Articular chondrocyte of knee joint (primary cell): Measurements from ENCODE around the gene SMIM31. TPM values are rescaled to one million over a fixed set of nuclear protein-coding genes. Genes with fewer than 3 reads are reported as not detected.

ENCODE experiments used
- small RNA-seq: library from RNA; depleted of rRNA; stranded (forward); fragments of <200 nt; gene quantifications from one replicate; pipeline ENCODE3, GENCODE V24; 2012
- total RNA-seq: library from RNA; depleted of rRNA; stranded (reverse); fragments of >200 nt; gene quantifications from 2 replicates; pipeline ENCODE4 v1.2.3, GENCODE V29; 2012

SMIM31 gene
- total RNA-seq = 0.11 TPM in 1 of 2 replicates, not detected in the other

GRCh38 chr4:164753873-164754488, at the start of gene SMIM31:
SMIM31 (plus strand) TSS chr4:164754131; CDS start chr4:164770444, 16,313 bp downstream.

Small RNAs within 50 kb of the gene (small RNA-seq; reads per million reads assigned to genes)
- gene RNU6-668P = 0.61 reads per million, percentile 20 among the genes with 10 or more reads in this experiment

Other genes starting within 250 kb of the SMIM31 start
- not detected in 2 replicates for gene APELA, start 123.0 kb downstream of the SMIM31 start, total RNA-seq
- 1.3 and 3.6 TPM in 2 replicates for gene TRIM61, start 223.5 kb downstream of the SMIM31 start, total RNA-seq